ENCODE results near the gene UBA52.
A peak's percentile ranks its signal among the peaks of the same experiment; 100 is the strongest.
"Not testable (repeated sequence)": the region's sequence is repeated elsewhere in the genome, so short reads cannot be mapped to it uniquely, and the experiment has no call there.

The UBA52 gene

DNA sequence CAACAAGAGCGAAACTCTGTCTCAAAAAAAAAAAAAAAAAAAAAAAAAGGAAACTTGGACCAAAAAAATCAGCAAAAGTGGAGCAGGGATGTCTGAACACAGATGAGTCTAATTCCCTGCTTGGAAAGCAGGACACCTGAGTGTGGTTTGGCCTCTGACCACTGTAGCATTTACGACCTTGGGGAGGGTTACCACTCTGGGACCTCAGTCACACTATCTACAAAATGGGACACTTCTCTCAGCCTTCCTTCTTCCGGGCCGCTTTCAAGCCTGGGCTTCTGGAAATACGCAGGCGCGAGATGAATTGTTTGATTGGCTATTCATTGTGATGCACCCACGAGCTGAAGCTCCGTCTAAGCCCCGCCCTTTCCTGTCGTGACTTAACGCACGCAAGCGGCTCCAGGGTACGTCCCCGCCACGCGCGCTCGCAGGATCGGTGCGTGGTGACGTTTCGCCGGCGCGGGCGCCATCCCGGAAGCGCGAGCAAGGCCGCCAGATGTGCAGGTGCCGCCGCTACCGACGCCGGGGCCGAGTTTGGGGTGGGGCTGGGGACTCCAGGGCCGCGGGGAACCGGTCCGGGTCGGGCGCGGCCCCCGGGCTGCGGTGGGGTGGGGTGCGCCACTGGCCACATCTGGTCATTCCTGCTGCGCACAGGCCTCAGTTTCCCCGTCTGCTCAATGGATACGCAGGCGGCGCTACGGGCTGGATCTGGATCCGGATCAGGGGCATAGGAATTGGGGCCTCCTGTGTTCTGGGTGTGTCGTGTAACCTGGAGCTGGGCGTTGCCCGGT, 14.1 kb upstream of the UBA52 start, which contains the start of gene KXD1:
Gene KXD1, plus strand, starts transcription at position 460 of the 791 bp plus-strand sequence. CDS start 4,187 bp downstream, outside the sequence.
- DNase-seq = peak; percentile 97 to 99

DNA sequence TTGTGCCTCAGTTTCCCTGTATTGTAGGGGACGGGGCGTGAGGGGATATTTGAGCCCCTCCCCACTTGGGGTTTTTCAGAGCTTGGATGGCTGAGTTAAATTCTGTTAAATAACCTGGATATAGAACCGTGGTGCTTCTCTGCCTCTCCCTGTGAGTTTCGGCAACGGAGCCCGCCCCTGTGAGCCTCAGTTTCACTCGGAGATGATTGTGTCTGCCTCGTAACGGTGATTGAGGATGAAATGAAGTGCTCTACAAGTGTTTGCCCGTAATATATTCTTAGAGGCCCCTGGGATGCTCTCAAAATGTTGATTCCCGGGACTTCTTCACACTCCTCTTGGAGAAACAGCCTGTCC, 13.5 kb upstream of the UBA52 start:
- DNase-seq = no peak

DNA sequence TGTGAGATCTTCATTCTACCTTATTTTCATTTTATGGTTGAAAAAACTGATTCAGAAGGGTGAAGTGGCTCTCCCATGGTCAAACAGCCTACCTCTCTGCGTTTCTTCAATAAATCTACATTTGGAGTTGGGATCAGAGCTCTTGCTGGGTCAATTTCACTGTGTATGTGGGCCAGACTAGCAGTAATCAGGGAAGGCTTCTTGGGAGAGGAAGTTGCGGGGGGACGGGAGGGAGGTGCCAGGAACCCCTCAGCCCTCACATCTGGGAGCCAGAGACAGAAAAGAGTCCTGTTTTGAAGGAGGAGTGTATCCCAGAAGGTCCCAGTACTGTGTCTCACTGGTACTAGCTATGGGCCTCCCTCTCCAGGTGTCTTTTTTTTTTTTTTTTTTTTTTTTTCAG, 13.1 kb upstream of the UBA52 start:
- DNase-seq = no peak

DNA sequence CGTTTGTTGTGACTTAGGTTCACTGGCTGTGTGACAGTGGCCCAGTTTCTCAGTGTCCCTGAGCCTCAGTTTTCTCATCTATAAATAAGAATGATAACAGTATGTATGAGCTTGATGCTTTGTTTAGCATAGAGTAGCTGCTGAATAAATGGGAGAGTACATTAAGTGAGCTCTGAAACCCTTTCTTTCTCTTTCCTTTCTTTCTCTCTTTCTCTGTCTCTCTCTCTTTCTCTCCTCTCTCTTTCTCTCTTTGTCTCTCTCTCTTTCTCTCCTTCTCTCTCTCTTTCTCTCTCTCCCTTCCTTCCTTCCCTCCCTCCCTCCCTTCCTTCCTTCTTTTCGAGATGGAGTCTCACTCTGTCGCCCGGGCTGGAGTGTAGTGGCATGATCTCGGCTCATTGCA, 12.0 kb upstream of the UBA52 start:
- no peak for DNase-seq

DNA sequence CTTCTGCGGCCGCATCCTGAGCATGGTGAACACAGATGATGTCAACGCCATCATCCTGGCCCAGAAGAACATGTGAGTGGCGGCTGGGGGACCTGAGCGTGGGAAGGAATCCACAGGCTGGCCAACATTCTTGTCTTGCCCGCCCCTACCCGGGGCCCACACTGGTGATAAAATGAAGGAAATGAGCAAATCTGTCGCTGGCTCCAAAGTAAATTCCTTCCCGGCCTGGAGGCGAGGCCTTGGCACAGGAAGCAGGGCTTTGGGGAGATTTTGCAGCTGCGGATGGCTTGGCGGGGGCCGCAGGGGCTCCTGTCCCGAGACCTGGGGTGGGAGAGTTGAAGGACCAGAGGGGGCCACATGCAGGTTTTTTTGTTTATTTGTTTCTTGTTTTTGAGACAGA, 9.6 kb upstream of the UBA52 start:
- no peak for DNase-seq

DNA sequence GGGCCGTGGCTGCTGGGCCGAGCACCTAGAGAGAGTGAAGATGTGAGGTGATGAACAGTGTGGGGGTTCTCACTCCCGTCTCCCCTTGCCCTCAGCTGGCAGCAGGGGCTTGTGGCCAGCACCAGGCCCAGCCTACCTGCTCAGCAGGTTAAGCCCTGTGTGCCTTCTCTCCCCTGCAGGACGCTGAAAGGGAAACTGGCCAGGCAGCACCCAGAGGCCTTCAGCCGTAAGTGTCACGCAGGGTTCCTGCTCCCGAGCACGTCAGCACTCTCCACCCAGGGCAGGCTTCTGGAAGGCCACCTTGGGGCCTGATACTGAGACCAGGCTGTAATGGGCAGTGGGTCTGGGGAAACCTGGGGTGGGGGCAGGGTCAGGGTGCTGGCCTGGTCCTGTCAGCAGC, 4.7 kb upstream of the UBA52 start:
- DNase-seq = no peak

DNA sequence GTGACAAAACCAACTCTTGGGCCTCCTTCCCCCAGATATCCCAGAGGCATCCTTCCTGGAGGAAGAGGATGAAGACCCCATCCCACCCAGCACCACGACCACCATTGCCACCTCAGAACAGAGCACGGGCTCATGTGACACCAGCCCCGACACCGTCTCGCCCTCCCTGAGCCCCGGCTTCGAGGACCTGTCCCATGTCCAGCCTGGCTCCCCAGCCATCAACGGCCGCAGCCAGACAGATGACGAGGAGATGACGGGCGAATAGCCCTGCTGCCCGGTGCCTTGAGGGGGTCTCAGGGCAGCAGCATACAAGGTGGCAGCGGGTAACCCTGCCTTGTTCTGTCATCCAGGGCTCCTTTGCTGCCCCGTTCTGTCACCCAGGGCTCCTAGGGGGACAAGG, 3.3 kb upstream of the UBA52 start:
- DNase-seq = no peak

DNA sequence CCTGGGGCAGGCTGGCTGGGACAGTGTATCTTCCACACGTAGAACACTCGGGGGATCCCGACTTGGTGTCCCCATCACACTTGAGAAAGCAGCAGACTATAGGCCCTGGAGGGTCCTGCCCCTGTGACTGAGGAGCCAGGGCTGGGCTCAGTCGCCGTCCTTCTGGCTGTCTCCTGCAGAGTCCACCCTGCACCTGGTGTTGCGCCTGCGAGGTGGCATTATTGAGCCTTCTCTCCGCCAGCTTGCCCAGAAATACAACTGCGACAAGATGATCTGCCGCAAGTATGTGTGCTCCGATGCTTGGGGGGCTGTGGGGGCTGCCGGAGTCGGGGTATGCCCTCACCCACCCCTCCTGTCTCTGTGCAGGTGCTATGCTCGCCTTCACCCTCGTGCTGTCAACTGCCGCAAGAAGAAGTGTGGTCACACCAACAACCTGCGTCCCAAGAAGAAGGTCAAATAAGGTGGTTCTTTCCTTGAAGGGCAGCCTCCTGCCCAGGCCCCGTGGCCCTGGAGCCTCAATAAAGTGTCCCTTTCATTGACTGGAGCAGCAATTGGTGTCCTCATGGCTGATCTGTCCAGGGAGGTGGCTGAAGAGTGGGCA, 3.1 kb downstream of the UBA52 start:
- DNase-seq = no peak

DNA sequence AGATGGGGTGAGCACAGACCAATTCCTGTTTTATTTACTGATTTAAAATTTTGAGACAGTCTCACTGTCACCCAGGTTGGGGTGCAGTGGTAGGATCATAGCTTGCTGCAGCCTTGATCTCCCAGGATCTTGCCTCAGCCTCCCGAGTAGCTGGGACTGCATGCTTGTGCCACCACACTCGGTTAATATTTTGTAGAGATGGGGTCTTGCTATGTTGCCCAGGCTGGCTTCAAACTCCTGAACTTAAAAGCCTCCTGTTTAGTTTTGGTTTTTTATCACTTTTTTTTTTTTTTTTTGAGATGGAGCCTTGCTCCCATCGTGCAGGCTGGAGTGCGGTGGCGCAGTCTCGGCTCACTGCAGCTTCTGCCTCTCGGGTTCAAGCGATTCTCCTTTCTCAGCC, 4.7 kb downstream of the UBA52 start:
- DNase-seq = no peak

DNA sequence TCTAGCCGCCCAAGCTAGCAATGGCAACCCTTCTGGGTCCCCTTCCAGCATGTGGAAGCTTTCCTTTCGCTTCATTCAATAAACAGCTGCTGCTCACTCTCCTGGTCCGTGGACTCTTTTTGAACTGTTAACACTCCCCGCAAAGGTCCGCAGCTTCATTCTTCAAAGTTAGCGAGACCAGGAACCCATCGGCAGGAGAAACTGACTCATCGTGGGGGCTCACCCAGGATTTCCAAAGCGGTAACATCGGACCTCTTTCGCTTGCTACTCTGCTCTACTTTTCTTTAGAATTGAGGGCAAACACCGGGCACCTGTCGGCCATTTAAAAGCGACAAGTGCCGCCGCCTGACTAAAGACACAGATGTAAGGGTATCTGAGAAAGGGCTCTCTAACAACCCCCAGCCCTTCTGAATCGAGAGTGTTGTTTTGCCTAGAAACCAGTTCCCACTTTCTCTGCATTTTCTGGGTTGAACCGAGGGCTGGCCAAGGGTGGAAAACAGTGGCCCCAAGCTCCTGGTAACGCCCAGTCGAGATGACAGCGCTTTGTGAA, 5.8 kb downstream of the UBA52 start:
- no peak for DNase-seq

DNA sequence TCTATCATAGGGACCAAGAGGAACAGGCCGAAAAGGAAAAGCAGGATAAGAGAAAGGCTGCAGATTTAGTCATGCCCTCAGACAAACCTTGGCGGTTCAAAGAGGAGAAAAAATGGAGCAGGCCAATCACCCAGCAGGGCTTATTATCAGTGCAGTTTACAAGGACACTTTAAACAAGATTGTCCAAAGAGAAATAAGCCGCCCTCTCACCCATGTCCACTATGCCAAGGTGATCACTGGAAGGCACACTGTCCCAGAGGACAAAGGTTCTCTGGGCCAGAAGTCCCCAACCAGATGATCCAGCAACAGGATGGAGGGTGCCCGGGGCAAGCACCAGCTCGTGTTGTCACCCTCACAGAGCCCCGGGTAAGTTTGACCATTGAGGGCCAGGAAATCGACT, 8.7 kb downstream of the UBA52 start:
- no peak for DNase-seq

DNA sequence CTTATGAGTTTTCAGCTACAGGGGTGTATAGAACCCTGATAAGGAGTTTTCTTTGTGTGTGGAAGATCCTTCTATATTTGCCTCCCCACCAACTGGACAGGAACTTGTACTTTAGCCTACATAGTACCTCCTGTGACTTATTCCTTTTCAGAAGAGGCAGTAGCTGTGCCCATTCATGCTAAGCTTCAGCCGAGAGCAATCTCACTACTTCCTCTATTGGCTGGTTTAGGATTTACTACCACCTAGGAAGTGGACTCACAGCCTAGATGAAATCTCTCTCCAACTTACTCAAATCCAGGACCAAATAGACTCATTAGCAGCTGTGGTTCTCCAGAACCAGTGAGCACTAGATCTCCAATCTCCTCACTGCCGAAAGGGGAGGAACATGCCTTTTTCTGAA, 14.6 kb downstream of the UBA52 start:
- DNase-seq = peak; percentile 59 to 60

DNA sequence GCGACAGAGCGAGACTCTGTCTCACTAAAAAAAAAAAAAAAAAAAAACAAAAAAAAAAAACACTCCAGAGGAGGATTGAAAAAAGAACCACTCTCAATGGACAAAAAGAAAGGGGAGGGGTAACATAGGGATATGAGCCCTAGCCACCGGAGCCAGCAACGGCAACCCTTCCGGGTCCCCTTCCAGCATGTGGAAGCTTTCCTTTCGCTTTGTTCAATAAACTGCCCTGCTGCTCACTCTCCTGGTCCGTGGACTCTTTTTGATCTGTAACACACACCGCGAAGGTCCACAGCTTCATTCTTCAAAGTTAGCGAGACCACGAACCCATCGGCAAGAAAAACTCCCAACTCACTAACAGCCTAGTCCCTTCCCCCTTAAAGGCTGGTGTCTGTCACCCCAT, 15.9 kb downstream of the UBA52 start:
- no peak for DNase-seq

DNA sequence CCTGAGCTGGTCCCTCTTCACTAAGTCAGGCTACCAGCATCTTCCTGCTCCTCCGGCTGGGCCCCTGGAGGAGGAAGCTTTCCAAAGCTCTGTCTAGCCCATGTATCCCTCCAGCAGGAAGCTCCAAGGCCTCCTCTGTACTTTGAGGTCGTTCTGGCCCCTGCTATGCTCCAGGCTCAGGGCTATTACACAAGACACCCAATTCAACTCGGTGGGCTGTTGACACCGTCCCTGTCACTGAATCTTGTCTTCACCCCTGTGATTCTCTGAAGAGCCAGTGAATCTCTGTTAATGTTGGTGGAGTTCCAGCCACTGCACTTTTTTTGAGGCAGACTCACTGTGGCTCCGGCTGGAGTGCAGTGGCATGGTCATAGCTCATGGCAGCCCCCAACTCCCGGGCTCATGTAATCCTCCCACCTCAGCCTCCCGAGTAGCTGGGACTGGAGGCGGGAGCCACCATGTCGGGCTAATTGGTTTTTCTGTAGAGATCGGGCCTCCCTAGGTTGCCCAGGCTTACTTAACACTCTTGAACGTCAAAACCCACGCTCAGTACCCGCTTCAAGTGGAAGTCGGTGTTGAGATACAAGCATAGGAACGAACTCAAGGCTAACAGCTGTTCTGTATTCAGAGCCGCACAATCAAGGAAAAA, 16.4 kb downstream of the UBA52 start:
- DNase-seq = no peak

DNA sequence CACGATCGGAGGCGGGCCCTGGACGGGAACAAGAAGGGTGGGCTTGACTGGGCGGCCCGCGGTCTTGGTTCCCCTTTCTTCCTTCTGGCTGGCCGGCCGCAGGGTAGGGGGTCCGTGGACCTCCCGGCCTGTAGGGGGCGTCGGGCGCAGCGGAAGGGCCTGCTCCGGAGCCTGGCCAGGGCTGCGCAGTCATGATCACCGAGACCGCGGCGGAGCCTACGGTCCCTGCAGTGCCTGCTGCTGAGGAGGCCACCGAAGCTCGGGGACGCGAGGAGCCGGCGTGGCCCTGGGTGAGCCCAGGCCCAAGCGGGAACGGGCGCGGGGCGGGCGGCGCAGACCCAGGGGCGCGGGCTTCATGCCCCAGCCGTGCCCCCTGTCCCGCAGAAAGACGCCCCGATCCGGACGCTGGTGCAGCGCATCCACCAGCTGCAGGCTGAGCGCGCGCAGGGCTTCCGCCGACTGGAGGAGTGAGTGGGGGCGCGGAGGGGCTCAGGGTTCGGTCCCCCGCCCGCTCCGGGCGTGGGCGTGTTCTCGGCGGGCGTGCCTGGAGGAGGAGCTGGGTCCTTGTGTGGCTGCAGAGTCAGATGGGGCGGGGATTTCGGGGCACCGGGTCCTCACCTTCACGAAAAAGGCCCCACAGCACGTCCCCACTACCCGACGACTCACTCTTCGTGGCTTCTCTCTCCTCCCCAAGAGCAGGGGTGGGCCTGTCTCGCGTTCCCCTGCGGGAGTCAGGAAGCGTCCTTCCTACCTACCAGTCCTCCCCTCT, 17.1 kb downstream of the UBA52 start, which contains the start of gene REX1BD:
Gene REX1BD, plus strand, starts transcription at position 188 of the 769 bp plus-strand sequence. Its CDS starts 4 bp downstream, at position 192.
- peak; percentile 80 to 84 for DNase-seq

DNA sequence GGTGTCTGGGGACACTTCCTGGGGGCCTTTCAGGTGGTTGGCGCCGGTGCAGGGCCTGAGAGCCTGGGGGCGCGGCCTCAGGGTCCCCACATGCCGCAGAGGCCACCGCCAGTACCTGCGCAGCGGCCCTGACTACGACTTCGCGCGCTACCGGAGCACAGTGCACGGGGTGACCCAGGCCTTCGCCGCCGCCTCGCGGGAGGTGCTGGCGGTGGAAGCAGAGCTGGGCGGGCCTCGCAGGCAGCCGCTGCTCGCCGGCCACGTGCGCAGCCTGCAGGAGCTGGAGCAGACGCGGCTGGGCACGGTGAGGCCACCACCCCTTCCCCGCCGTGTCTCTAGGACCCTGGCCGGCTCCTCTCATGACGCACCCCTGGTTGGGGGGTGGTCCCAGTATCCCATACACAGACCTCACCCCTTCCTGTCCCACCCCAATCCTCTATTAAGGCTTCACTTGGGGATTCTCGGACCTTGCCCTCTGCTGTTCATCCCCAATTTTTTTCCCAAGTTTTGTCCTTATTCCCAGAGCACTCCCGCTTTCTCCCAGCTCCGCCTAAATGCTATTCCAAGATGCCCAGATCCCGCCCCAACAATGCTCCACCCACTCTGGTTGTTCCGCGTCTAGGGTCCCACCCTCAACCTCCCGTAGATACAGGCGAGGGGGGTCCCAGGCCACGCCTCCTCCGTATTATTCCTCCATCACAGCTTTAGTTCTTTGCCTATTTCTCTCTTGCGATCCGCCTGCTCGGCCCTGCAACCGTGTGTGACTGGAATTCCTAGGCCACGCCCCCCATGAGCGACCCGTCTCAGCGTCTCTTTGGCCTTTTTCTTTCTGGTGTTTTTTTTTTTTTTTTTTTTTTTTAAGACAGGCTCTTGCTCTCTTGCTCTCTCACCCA, 18.0 kb downstream of the UBA52 start:
- peak; percentile 54 to 58 for DNase-seq

DNA sequence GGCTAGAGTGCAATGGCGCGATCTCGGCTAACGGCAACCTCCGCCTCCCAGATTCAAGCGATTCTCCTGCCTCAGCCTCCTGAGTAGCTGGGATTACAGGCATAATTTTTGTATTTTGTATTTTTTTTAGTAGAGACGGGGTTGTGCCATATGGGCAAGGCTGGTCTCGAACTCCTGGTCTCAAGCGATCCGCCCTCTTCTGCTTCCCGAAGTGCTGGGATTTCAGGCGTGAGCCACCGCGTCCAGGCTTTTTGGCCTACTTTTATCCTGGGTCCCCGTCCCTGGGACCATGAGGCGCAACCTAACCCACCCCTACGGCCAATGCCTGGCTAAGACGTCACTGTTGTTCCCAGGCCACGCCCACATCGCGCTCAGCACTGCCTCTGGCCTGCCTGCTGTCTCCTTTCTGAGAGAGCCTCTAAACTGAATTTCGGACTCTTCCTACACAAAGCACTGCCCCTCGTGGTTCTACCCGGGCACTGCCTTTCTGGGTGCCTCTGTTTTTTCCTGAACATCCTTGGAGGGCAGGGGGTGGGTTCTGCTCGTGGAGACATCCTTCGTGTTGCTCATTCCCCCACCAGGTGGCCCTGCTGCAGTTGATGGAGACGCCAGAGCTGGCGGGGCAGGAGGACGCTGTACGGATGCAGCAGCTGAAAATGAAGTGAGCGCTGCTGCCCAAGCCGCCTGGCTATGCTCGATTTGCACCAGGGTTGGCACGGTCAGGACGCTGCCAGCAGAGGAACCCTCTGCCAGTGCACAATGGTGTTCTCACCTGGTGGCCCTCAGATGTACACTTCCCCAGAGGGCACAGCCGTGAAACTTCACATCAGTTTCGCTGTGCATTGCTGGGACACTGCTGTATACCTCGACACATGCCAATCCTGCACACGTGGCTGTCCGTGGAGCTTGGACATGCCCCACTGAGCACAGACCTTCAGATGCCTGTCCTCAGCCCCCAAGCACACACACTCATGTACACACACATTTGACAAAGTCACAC, 18.9 kb downstream of the UBA52 start:
- peak; percentile 16 to 17 for DNase-seq

DNA sequence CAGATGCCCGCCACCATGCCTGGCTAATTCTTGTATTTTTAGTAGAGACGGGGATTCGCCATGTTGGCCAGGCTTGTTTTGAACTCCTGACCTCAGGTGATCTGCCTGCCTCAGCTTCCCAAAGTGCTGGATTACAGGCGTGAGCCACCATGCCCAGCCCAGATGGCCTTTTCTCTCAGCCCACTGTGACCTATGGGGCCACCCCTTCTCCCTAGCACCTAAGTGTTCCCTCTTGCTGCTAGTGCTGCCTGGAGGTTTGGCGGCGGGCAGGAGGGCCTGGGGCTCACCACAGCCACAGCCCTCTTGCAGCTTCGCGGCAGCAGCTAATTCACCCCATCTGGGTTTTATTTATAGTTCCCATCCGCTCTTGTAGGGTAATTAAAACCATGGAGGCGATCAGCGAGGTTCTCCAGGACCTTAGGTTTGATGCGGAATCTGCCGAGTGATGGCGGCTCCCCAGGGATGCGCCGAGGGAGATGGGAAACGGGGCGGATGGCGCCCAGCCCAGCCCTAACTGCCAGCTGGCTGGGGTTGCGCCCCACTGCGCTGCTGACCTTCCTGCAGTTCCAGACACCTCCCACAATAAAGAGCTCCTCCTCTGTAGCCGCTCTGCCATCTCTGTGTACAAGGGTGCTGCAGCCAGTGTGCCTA, 20.2 kb downstream of the UBA52 start:
- DNase-seq = no peak

DNA sequence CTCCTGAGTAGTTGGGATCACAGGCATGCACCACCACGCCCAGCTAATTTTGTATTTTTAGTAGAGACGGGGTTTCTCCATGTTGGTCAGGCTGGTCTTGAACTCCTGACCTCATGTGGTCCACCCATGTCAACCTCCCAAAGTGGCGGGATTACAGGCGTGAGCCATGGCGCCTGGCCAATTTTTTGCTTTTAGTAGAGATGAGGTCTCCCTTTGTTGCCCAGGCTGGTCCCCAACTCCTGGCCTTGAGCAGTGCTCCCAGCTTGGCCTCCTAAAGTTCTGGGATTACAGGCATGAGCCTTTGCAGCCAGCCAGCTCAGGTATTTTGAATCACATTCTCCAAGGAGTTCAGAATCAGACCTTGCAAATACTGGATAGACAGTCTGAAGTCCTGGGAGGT, 21.1 kb downstream of the UBA52 start:
- not testable (repeated sequence) for DNase-seq

Data from inflammatory macrophage treated with lipopolysaccharide for 1 hour (primary cell).